Tibial artery (tissue), 4 donors: ENCODE results near the gene NBPF4.
"Not testable (repeated sequence)": the region's sequence is repeated elsewhere in the genome, so short reads cannot be mapped to it uniquely, and the experiment has no call there.

Experiments used
- DNase-seq, 2 donors: peaks; one replicate each; pipeline ENCODE4 v3.0.0-alpha.2; 2019
- H3K27ac ChIP-seq, 2 donors: fragments of 200-600 bp; sonication (generic) in 1 of 2; 1 replicate in 1 of 2; 2 replicates in 1 of 2; pipeline ENCODE4 v1.5.1; 2018 to 2019; ENCODE audit warnings: mild to moderate bottlenecking in 1 of 2
- H3K27me3 ChIP-seq, 2 donors: fragments of 200-600 bp; sonication (generic) in 1 of 2; one replicate each; pipeline versions ENCODE4 v1.5.1 to v1.6.0; 2016 to 2019
- H3K36me3 ChIP-seq, 3 donors: fragments of 200-600 bp; sonication (generic) in 2 of 3; one replicate each; pipeline ENCODE4 v1.5.1; 2016 to 2019; ENCODE audit warnings: mild to moderate bottlenecking in 2 of 3
- H3K4me1 ChIP-seq, 4 donors: fragments of 200-600 bp; sonication (generic) in 2 of 4; 1 replicate in 3 of 4; 2 replicates in 1 of 4; pipeline ENCODE4 v1.5.1; 2016 to 2019
- H3K4me3 ChIP-seq, 2 donors: fragments of 200-600 bp; sonication (generic) in 1 of 2; 1 replicate in 1 of 2; 2 replicates in 1 of 2; pipeline ENCODE4 v1.5.1; 2018 to 2019; ENCODE audit warnings: mild to moderate bottlenecking in 2 of 2
- H3K9me3 ChIP-seq, 3 donors: fragments of 200-600 bp; sonication (generic) in 1 of 3; one replicate each; pipeline ENCODE4 v1.5.1; 2016 to 2019
- intact Hi-C: fragments of 100-400 bp; cut with DNase I; formaldehyde crosslinking; loops from one replicate; pipeline ENCODE4 v1.15.0; 2023; ENCODE audit warnings: low total_unique reads

NBPF4 gene

GRCh38 chr1:108243976-108244375 lies at the start of gene NBPF4:
TSS of gene NBPF4 (minus strand) at chr1:108244076. CDS start at chr1:108243761, 315 bp downstream.
- H3K9me3 ChIP-seq, H3K4me3 ChIP-seq, H3K4me1 ChIP-seq, H3K27ac ChIP-seq, H3K27me3 ChIP-seq, intact Hi-C loops, DNase-seq, H3K36me3 ChIP-seq: not testable (repeated sequence)

- H3K27ac ChIP-seq, DNase-seq, H3K27me3 ChIP-seq, H3K4me3 ChIP-seq, intact Hi-C loops, H3K9me3 ChIP-seq, H3K36me3 ChIP-seq, H3K4me1 ChIP-seq: not testable (repeated sequence)
Observed at GRCh38 chr1:108282528-108283257, 38.8 kb upstream of the NBPF4 start.

- DNase-seq, H3K36me3 ChIP-seq, H3K27ac ChIP-seq, intact Hi-C loops, H3K4me3 ChIP-seq, H3K4me1 ChIP-seq, H3K27me3 ChIP-seq, H3K9me3 ChIP-seq: not testable (repeated sequence)
Observed at GRCh38 chr1:108272485-108273327, 28.8 kb upstream of the NBPF4 start.

GRCh38 chr1:108267097-108267496 lies 23.2 kb upstream of the NBPF4 start:
- intact Hi-C loops, H3K27ac ChIP-seq, H3K27me3 ChIP-seq, H3K4me1 ChIP-seq, H3K9me3 ChIP-seq, H3K36me3 ChIP-seq, H3K4me3 ChIP-seq, DNase-seq: not testable (repeated sequence)

- H3K27ac ChIP-seq, H3K4me3 ChIP-seq, H3K4me1 ChIP-seq, intact Hi-C loops, H3K27me3 ChIP-seq, H3K9me3 ChIP-seq, H3K36me3 ChIP-seq, DNase-seq: not testable (repeated sequence)
Observed at GRCh38 chr1:108261967-108262366, 18.1 kb upstream of the NBPF4 start.

- H3K27me3 ChIP-seq, intact Hi-C loops, H3K4me1 ChIP-seq, H3K4me3 ChIP-seq, H3K9me3 ChIP-seq, H3K27ac ChIP-seq, H3K36me3 ChIP-seq, DNase-seq: not testable (repeated sequence)
Observed at GRCh38 chr1:108261519-108261918, 17.6 kb upstream of the NBPF4 start.

GRCh38 chr1:108260578-108261259 lies 16.8 kb upstream of the NBPF4 start:
- H3K4me1 ChIP-seq, intact Hi-C loops, H3K27me3 ChIP-seq, H3K36me3 ChIP-seq, H3K27ac ChIP-seq, DNase-seq, H3K9me3 ChIP-seq, H3K4me3 ChIP-seq: not testable (repeated sequence)

GRCh38 chr1:108255426-108255825 lies 11.6 kb upstream of the NBPF4 start:
- H3K4me3 ChIP-seq, H3K36me3 ChIP-seq, H3K27ac ChIP-seq, intact Hi-C loops, H3K4me1 ChIP-seq, DNase-seq, H3K9me3 ChIP-seq, H3K27me3 ChIP-seq: not testable (repeated sequence)

- intact Hi-C loops, H3K36me3 ChIP-seq, H3K9me3 ChIP-seq, H3K27ac ChIP-seq, H3K4me1 ChIP-seq, H3K27me3 ChIP-seq, H3K4me3 ChIP-seq, DNase-seq: not testable (repeated sequence)
Observed at GRCh38 chr1:108239426-108239825, 4.5 kb downstream of the NBPF4 start.

GRCh38 chr1:108235308-108235707 lies 8.6 kb downstream of the NBPF4 start:
- H3K4me1 ChIP-seq, H3K4me3 ChIP-seq, intact Hi-C loops, H3K9me3 ChIP-seq, H3K36me3 ChIP-seq, H3K27me3 ChIP-seq, DNase-seq, H3K27ac ChIP-seq: not testable (repeated sequence)

GRCh38 chr1:108232183-108232582 lies 11.7 kb downstream of the NBPF4 start:
- intact Hi-C loops = not testable (repeated sequence)

GRCh38 chr1:108229976-108230375 lies 13.9 kb downstream of the NBPF4 start:
- H3K4me3 ChIP-seq, H3K4me1 ChIP-seq, H3K27me3 ChIP-seq, intact Hi-C loops, H3K36me3 ChIP-seq, H3K27ac ChIP-seq, H3K9me3 ChIP-seq, DNase-seq: not testable (repeated sequence)

More at GRCh38 chr1:108232183-108232582, 11.7 kb downstream of the NBPF4 start:
- not testable (repeated sequence) for H3K36me3 ChIP-seq, H3K27me3 ChIP-seq, DNase-seq, H3K4me1 ChIP-seq, H3K9me3 ChIP-seq, H3K27ac ChIP-seq, H3K4me3 ChIP-seq

GRCh38 chr1:108227772-108228171 lies 16.1 kb downstream of the NBPF4 start:
- intact Hi-C loops = not testable (repeated sequence)

GRCh38 chr1:108226855-108227254 lies 17.0 kb downstream of the NBPF4 start:
- H3K27ac ChIP-seq, H3K9me3 ChIP-seq, H3K36me3 ChIP-seq, H3K4me1 ChIP-seq, H3K27me3 ChIP-seq, intact Hi-C loops, DNase-seq, H3K4me3 ChIP-seq: not testable (repeated sequence)

More at GRCh38 chr1:108227772-108228171, 16.1 kb downstream of the NBPF4 start:
- H3K36me3 ChIP-seq, H3K27me3 ChIP-seq, H3K4me1 ChIP-seq, H3K4me3 ChIP-seq, DNase-seq, H3K27ac ChIP-seq, H3K9me3 ChIP-seq: not testable (repeated sequence)
